Fibroblast of skin of right biceps (primary cell): Measurements from ENCODE around the gene DIAPH3.

Experiments
- DNase-seq: peaks from one replicate; pipeline ENCODE4 v3.0.0-alpha.2; 2013

Gene DIAPH3

DNA sequence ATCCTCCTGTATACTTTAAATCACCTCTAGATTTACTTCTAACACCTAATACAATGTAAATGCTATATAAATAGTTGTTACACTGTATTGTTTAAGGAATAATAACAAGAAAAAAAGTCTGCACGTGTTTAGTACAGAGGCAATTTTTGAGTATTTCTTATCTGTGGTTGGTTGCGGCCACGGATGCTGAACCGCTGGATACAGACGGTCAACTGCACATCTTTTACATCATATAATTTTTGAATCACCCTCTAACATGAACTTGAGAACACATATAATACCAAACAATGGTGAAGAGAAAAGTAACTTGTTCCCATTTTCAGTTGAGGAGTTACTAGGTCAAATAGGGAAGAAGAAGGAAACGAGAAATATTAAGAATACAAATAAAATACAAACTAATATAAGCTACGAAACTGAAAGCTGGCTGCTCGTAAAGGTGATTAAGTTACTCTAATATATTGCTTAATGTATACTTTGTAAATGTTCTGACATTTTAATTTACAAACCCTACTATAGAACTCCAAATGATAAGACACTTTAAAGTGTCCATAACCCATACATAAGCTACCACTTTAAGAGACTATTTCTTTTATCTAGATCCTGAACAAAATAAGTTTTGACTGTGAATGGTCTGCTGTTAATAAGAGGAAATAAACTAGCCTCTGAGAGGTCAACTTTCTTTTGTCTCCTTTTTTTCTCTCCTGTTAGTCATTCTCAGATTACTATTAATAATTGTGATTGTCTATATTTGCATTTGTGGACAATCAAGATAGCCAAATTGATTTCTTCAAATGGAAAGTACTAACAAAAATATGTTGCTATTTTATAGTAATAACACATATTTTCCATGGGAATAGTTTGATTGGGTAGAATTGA lies 457.4 kb downstream of the DIAPH3 start:
- DNase-seq: no peak

DNA sequence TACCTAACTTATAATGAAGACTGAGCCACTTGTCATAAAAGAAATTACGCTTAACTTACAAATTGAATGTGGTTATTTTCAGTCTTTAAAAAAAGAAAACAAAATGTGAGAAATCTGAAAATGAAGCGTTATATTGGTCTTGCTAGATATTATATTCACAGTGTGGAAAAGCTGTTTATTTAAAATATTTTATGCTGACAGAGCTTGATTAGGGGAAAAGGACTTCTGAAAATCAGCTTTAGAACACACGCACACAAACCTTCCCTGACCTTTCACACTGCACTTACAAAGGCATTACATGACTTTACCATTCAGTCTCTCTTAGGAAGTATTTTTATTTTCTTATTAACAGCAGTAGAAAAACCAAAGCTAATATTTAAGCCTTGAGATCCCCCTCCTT lies 461.5 kb downstream of the DIAPH3 start:
- DNase-seq: no peak

DNA sequence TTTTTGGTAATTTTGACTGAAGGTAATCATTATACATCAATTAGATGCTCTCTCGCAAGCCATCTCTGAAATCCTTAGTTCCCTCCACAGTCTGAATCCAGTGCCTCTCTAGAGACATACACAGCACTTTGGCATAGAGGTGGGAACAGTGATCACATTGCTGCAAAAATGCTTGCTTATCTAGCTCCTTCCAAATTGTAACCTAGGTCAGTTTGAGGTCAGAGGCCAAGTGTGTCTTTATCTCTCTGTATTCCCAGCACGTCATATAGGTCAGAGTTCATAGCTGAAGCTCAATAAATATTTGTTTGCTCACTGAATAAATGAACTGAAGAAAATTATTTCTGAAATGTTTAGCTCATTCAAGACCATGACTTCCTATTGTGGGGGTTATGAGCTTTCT lies 462.5 kb downstream of the DIAPH3 start:
- DNase-seq: no peak

GRCh38 chr13:59700281-59700680 lies 463.4 kb downstream of the DIAPH3 start:
- peak; percentile 80 for DNase-seq

DNA sequence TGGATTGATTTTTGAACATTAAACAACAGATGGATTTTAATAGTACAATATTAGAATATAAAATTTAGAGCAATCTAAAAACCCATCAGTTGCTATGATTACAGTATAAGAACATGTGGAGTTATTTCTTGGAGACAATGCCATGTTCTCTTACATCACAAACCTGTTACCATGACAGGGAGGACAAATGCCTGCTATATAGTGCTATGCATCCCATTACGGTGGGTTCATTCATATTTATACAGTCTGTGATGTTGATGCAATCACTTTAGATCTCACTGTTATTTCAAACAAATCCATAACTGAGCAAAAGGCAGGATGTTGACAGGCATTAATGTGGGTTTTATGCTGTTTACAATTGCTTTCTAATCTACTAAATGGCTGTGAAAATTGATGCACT lies 467.5 kb downstream of the DIAPH3 start:
- no peak for DNase-seq

GRCh38 chr13:59691501-59692066 lies 472.1 kb downstream of the DIAPH3 start:
- no peak for DNase-seq

GRCh38 chr13:59690857-59691500 lies 472.7 kb downstream of the DIAPH3 start:
- peak; percentile 49 for DNase-seq

DNA sequence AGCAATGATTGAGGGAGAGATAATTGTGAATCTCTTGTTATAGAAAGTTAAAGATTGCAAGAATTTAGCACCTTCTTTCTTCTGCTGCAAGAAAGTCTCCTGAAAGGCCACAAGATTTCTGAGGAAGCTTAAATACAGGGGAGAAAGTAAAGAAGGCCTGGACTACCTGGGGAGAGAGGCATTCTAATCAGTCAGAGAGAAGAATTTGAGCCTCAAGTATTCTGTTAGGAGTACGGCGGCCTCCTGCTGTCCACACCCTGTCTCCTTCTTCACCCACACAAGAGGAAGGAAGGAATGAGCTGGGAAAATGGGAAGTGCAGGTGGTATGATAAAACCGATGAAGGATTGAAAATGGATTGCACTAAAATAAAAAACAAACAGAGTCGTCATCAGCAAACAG lies 474.7 kb downstream of the DIAPH3 start:
- no peak for DNase-seq

- DNase-seq: no peak
These were observed 476.8 kb downstream of the DIAPH3 start for GRCh38 chr13:59686798-59687394.

- DNase-seq: no peak
These were observed 479.6 kb downstream of the DIAPH3 start for GRCh38 chr13:59684105-59684504.

DNA sequence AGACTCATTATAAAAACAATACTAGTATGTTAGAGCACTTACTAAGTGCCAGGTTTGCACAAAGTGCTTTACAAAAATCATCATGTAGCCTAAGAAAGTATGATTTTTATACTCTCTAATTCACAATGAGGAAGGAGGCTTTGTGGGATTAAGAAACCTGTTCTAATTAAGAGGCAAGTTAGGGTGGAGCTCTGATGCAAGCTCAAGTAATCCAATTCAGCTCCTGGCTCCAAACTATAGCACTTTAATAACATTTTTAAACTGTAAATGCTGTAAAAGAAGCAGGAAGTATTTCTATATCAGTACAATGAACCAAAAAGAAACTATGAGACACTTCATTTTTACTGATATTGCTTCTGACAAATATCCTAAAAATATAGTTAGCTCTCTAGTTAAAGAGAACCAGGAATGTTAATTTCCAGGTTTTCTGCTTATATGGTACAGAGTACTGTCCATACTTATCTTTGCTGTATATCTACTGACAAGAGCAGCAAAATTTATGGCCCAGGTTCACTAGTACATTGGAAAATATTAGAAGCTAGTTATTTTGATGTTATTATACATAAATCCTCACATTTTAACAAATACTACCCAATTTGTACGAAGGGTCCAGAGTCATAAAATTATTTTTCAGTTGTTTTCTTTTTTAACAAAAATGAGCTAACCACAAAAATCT lies 482.0 kb downstream of the DIAPH3 start:
- no peak for DNase-seq

DNA sequence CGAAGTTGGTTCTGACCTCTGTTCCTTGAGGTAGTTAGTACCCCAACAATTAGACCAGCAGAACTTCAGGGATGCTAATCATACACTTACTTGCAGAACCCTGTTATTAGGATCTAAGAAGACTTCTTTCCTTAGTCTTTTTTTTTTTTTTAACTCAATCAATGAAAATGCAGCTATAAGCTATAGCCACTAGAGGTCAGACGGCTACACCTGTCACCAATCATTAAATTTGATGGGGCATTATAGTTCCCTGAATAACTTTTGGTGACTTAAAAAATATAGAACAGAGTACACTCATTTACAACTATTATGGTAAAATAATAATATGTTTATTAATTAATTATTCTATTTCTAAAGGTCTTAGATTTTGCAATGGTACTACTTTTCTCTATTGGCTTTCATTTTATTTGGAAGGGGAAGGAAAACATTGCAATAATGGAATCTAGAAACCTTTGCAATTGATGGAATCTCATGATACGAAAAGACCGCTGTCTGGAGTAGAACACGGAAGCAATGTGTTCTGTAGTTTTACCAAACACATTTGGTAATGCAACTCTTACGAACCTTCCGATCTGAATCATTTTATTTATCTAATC lies 483.2 kb downstream of the DIAPH3 start:
- peak; percentile 22 for DNase-seq

- no peak for DNase-seq
These were observed 484.5 kb downstream of the DIAPH3 start for GRCh38 chr13:59679254-59679653.

DNA sequence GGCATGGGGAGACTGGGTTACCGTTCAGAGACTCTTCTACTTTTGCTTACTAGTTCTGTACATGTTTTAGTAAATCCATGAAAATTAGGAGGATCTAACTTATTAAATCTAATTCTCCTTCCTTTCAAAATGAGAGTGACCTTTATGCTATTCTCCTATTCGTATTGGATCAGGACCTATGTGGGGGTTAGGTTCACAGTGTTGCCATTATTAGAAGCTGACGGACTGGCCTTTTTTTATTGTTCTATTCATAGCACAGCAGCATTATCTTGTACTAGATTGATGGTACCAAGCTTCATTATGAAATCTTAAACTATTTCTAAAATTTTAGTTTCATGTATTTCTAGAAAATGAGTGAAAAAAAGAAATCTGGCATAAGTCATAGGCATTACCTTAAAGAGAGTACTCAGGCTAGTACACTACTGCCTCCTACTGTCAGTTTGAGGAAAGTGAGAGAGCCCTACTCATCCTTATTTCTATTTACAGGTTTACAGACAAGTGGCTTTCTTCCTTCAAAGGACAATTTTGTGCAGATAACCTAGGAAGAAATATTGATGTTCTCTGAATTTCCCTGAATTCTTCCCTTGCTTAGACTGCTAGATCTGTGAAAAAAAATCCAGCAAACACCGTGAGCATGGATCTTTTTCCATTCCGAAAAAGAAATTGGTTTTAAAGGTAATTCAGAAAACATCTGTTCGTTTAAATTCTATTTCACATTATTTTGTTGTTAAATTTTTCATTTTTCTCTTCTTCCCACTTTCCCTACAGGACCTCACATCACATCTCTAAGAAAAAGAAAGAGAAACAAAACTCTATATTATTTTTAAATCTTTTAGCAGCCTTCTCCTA lies 485.5 kb downstream of the DIAPH3 start:
- DNase-seq: peak; percentile 42

- no peak for DNase-seq
These were observed 486.3 kb downstream of the DIAPH3 start for GRCh38 chr13:59677430-59677829.

- no peak for DNase-seq
These were observed 489.1 kb downstream of the DIAPH3 start for GRCh38 chr13:59674616-59675015.

DNA sequence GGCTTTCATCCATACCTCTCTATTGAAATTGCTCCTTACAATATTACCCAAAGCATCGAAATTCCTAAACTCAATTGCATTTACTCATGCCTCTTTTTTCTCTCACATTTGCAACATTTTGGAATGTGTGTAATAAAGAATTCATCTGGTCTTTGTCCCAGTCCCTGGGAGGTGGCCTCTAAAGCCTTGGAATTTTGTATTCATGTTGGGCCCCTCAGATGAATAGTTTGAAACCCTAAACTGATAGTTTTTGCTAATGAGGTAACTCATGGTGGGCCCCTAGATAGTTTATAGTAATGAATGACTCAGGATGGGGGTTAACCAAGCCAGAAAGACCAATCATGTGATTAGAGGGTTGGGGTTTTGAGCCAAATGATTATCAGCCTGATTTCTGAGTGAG lies 490.4 kb downstream of the DIAPH3 start:
- DNase-seq: peak; percentile 83

DNA sequence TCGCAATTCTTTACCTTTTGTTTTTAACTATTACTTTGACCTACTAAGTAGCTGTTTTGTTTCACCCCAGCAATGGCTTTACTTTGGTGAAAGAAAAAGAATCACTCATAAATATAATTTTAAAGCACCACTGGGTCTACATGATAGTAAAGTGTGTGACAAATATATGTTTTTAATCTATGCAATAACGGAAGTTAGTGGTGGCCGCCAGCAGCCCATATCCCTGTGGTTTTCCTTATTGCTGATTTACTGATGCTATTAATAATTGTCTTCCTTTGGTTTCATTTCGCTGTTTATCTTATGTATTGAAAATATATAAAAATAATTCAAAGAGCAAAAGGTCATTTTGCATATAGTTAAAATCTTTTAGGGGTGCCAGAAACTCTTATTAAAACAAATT lies 491.3 kb downstream of the DIAPH3 start:
- DNase-seq: no peak

- peak; percentile 21 for DNase-seq
These were observed 491.8 kb downstream of the DIAPH3 start for GRCh38 chr13:59671881-59672280.

DNA sequence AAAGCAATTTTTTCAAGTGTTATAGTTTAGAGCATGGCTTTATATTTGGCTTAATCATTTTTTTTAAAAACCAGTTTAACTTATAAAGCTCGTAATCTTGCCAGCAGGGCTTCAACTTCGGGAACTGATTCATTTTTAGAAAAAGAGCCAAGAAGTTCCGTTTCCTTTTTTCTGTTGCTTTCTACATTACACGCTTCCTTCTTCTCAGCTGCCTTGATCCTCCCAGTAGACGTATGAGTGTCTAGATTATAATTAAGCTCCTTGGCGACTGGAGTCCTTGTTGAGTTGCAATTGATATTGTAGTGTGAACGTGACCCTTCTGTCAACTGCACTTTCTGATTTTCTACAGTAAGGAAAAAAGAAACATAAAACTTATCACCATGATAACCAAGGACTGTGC lies 497.2 kb downstream of the DIAPH3 start:
- DNase-seq: no peak

DNA sequence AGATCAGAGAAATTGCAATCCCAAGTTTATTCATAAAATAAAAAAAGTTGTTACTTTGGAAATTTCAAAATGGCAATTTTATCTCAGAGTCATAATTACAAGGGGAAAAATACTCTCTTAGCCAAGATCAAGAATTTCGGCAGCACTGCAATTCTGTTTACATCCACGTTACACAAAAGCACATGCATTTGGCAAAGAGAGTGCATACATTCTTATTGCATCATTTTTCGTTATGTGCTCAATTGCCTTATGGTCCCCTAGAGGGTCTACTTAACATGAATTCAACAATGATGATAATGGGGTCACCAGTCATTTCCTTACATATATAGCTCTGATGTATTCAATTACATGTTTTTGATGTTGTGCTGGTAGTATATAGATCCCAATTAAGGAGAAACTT lies 498.0 kb downstream of the DIAPH3 start:
- DNase-seq: no peak

GRCh38 chr13:59665184-59665583 lies 498.5 kb downstream of the DIAPH3 start:
- DNase-seq: no peak
